Skeletal muscle tissue (tissue), 4 donors: ENCODE measurements around the gene GATD1. TPM values are rescaled to one million over a fixed set of nuclear protein-coding genes. Genes with fewer than 3 reads are reported as not detected.
A peak's percentile ranks its signal among the peaks of the same experiment; 100 is the strongest.

Experiments
- H3K27ac ChIP-seq: one replicate; pipeline ENCODE4 v1.7.0; 2013; ENCODE audit warnings: mild to moderate bottlenecking, low read depth, low read length, inconsistent platforms
- H3K27me3 ChIP-seq, 3 donors: one replicate each; pipeline ENCODE4 v1.7.0; 2013; ENCODE audit warnings: low read length in 3 of 3; ENCODE audit not compliant: control insufficient read depth in 3 of 3, insufficient read depth in 3 of 3
- H3K36me3 ChIP-seq, 3 donors: one replicate each; pipeline ENCODE4 v1.7.0; 2013; ENCODE audit warnings: low read length in 3 of 3; ENCODE audit not compliant: control insufficient read depth in 3 of 3, insufficient read depth in 3 of 3
- H3K4me1 ChIP-seq, 3 donors: one replicate each; pipeline ENCODE4 v1.7.0; 2013; ENCODE audit warnings: low read length in 3 of 3, mild to moderate bottlenecking in 3 of 3; ENCODE audit not compliant: control insufficient read depth in 3 of 3, insufficient read depth in 3 of 3
- H3K4me3 ChIP-seq, 3 donors: one replicate each; pipeline ENCODE4 v1.7.0; 2013; ENCODE audit warnings: low read length in 3 of 3
- H3K9ac ChIP-seq, 3 donors: one replicate each; pipeline ENCODE4 v1.7.0; 2013; ENCODE audit warnings: low read length in 3 of 3, mild to moderate bottlenecking in 3 of 3, moderate library complexity in 2 of 3, low read depth in 1 of 3
- H3K9me3 ChIP-seq, 3 donors: one replicate each; pipeline ENCODE4 v1.7.0; 2013; ENCODE audit warnings: low read length in 3 of 3; ENCODE audit not compliant: control insufficient read depth in 3 of 3
- total RNA-seq: library from RNA; depleted of rRNA; stranded (reverse); fragments of >200 nt; gene quantifications from one replicate; pipeline ENCODE4 v1.2.3, GENCODE V29; 2014
- donor health status: Osteomylitis.

The GATD1 gene, protein sequence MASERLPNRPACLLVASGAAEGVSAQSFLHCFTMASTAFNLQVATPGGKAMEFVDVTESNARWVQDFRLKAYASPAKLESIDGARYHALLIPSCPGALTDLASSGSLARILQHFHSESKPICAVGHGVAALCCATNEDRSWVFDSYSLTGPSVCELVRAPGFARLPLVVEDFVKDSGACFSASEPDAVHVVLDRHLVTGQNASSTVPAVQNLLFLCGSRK
- 14.6 TPM for total RNA-seq

DNA sequence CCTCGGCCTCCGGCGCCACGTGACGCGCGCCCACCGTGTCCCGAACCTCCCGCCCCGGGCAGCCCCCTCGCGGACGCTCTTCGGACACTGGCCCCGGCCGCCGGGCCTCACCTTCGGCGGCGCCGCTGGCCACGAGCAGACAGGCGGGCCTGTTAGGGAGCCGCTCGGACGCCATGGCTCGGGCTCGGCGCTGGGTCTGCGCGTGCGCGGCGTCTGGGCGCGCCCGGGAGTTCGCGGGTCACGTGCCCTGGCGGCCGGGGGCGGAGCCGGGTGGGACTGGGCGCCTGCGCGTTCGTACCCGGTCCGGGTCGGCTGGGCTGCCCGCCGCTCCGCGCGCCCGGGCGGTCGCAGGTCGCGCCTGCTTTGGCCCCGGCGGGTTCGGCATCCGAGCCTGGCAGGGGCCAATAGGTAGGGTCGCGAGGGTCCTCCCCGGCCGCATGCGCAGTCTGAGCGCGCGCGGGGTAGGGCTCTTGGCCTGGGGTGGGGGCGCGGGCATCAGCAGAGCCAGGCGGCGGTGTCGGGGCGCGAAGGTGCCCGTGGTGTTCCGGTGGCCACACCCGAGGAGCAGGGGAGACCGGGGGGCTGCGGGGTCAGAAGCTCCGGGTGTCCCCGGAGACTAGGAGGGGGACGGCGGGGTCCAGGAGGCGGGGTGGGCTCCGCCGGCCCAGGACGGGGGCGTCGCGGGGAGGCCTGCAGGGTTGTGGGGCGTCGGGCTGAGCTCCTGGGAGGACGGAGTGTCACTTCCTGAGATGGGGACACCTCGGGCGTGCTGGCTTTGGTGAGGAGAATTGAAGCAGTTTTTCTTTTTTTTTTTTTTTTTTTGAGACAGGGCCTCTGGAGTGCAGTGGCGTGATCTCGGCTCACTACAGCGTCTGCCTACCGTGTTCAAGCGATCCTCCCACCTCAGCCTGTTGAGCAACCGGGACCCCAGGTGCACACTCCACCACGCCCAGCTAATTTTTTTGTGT lies at the start of gene GATD1:
GATD1 (minus strand) TSS at position 200 of the 968 bp plus-strand sequence; CDS start at position 175, 25 bp downstream.
- H3K27me3 ChIP-seq, result no peaks in the 10 kb centered on the region
- H3K4me3 ChIP-seq, result peak within 1 kb of the TSS; percentile 75 to 87 (median 86)
- peak within 1 kb of the TSS; percentile 25 for H3K27ac ChIP-seq
- peaks cover 10 to 18% (median 10%) of the 10 kb centered on the region in 3 donors for H3K36me3 ChIP-seq
- H3K4me1 ChIP-seq, result peaks cover 22 to 31% (median 24%) of the 10 kb centered on the region in 3 donors
- no peaks in the 10 kb centered on the region for H3K9me3 ChIP-seq
- peak within 1 kb of the TSS; percentile 82 to 90 (median 83) for H3K9ac ChIP-seq

DNA sequence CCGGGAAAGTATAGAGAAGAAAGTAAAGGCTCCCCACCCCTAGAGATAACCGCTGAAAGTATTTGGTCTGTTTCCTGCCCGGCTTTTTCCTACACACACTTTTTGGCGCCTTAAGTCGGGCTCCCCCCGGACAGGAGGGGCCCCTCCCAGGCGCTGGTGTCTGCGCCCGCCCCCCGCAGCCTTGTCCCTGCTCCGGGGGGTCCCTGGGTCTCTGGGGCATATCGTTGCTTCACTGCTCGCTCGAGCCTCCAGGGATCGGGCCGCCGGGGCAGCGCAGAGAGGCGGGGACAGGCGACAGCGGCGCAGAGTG lies 49.5 kb upstream of the GATD1 start:
- Histone ChIP-seq H3K27ac (no peak overlapping the region), H3K9ac (peak overlapping the region in 1 of 3 donors; percentile 62), H3K4me1 (peaks cover 54 to 75% (median 56%) of the 10 kb centered on the region in 3 donors), H3K27me3 (peaks cover 13 to 60% (median 26%) of the 10 kb centered on the region in 3 donors), H3K9me3 (no peaks in the 10 kb centered on the region), H3K36me3 (peaks cover 12 to 24% (median 23%) of the 10 kb centered on the region in 3 donors), H3K4me3 (peak overlapping the region; percentile 7 to 52 (median 49))

DNA sequence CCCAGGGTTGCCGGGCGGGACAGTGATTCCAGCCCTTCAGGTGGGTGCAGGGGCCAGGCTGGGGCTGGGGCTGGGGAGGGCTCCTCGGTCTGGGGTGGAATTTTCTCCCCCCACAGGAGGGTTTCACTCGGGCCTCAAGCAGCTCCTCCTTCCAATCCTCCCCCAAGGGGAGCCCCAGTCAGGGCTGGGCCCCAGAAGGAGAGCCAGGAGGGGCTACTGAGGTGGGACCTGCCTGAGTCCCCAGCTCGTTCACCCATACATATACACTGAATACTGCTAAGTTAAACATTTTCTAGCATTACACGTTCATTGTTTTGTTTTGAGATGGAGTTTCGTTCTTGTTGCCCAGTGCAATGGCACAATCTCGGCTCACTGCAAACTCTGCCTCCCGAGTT lies 48.9 kb upstream of the GATD1 start:
- H3K9ac ChIP-seq, result no peak overlapping the region
- H3K36me3 ChIP-seq, result peaks cover 12 to 28% (median 23%) of the 10 kb centered on the region in 3 donors
- H3K4me3 ChIP-seq, result no peak overlapping the region
- no peak overlapping the region for H3K27ac ChIP-seq
- H3K27me3 ChIP-seq, result peaks cover 13 to 54% (median 26%) of the 10 kb centered on the region in 3 donors
- H3K4me1 ChIP-seq, result peaks cover 55 to 75% (median 59%) of the 10 kb centered on the region in 3 donors
- H3K9me3 ChIP-seq, result no peaks in the 10 kb centered on the region

DNA sequence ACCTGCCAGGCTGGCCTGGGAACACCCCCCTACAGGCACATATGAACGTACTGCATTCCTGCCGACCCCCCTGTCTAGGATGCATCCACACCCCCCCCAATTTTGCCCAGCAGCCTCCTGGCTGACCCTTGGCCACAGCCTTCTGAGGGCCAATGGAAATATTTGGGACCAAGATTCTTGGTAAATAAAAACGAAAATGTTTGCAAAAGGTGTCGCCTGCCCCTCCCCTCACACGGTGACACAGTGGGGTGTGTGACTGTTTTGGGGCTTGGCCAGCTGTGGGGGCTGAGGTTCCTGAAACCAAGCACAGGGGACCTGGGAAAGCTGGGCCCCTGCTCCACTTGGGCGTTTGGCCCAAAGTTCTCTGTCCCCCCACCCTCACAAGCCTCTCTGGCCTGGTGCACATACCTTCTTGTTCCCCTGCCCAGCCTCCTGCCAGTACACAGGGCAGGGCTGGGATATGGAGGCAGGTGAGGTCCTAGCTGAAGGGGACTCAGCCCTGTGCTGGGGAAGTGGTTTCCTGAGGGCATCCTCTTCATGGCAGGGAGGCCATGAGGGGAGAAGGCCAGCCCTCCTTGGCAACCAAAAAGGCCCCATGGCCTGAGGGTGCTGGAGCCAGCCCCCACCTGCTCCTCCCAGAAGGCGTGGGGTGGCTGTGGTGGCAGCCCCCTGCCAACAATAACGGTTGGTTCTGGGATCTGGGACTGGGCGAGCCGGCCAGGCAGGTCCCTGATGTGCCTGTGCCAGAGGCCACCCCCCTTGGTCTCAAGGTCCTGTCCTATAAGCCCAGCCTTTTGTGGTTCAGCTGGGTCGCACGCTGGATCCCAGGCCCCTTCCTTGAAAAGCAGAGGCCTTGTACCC lies 48.3 kb upstream of the GATD1 start:
- H3K4me1 ChIP-seq, result peaks cover 56 to 75% (median 61%) of the 10 kb centered on the region in 3 donors
- H3K36me3 ChIP-seq, result peaks cover 12 to 28% (median 23%) of the 10 kb centered on the region in 3 donors
- H3K27me3 ChIP-seq, result peaks cover 13 to 50% (median 26%) of the 10 kb centered on the region in 3 donors
- H3K4me3 ChIP-seq, result no peak overlapping the region
- H3K27ac ChIP-seq, result no peak overlapping the region
- no peaks in the 10 kb centered on the region for H3K9me3 ChIP-seq
- peak overlapping the region in 1 of 3 donors; percentile 3 for H3K9ac ChIP-seq

DNA sequence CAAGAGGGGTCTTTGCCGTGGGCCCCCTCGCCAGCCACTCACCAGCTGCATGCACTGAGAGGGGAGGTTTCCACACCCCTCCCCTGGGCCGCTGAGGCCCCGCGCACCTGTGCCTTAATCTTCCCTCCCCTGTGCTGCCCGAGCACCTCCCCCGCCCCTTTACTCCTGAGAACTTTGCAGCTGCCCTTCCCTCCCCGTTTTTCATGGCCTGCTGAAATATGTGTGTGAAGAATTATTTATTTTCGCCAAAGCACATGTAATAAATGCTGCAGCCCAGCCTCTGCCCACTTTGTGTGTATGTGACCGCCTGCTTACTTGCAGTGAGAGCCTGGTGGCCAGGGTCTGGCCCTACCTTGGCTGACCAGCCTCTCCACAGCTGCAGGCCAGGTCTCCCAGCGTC lies 47.7 kb upstream of the GATD1 start:
- no peak overlapping the region for H3K27ac ChIP-seq
- H3K36me3 ChIP-seq, result peaks cover 12 to 28% (median 23%) of the 10 kb centered on the region in 3 donors
- peaks cover 13 to 44% (median 26%) of the 10 kb centered on the region in 3 donors for H3K27me3 ChIP-seq
- H3K9me3 ChIP-seq, result no peaks in the 10 kb centered on the region
- no peak overlapping the region for H3K9ac ChIP-seq
- peaks cover 58 to 74% (median 62%) of the 10 kb centered on the region in 3 donors for H3K4me1 ChIP-seq
- H3K4me3 ChIP-seq, result no peak overlapping the region

DNA sequence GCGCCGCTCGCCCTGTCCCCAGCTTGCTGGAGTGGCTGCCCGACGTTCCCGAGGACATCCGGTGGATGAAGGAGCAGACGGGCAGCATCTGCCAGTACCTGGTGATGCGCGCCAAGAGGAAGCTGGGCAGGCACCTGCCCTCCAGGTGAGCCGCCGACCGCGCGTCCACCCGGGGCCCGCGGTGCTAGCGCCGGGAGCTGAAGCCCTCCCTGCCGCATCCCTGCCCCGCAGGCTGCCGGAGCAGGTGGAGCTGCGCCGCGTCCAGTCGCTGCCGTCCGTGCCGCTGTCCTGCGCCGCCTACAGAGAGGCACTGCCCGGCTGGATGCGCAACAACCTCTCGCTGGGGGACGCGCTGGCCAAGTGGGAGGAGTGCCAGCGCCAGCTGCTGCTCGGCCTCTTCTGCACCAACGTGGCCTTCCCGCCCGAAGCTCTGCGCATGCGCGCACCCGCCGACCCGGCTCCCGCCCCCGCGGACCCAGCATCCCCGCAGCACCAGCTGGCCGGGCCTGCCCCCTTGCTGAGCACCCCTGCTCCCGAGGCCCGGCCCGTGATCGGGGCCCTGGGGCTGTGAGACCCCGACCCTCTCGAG lies 47.1 kb upstream of the GATD1 start:
- no peak overlapping the region for H3K27ac ChIP-seq
- H3K9ac ChIP-seq, result no peak overlapping the region
- no peak overlapping the region for H3K4me3 ChIP-seq
- H3K27me3 ChIP-seq, result peaks cover 8 to 38% (median 21%) of the 10 kb centered on the region in 3 donors
- peaks cover 54 to 69% (median 56%) of the 10 kb centered on the region in 3 donors for H3K4me1 ChIP-seq
- no peaks in the 10 kb centered on the region for H3K9me3 ChIP-seq
- peaks cover 12 to 28% (median 23%) of the 10 kb centered on the region in 3 donors for H3K36me3 ChIP-seq

DNA sequence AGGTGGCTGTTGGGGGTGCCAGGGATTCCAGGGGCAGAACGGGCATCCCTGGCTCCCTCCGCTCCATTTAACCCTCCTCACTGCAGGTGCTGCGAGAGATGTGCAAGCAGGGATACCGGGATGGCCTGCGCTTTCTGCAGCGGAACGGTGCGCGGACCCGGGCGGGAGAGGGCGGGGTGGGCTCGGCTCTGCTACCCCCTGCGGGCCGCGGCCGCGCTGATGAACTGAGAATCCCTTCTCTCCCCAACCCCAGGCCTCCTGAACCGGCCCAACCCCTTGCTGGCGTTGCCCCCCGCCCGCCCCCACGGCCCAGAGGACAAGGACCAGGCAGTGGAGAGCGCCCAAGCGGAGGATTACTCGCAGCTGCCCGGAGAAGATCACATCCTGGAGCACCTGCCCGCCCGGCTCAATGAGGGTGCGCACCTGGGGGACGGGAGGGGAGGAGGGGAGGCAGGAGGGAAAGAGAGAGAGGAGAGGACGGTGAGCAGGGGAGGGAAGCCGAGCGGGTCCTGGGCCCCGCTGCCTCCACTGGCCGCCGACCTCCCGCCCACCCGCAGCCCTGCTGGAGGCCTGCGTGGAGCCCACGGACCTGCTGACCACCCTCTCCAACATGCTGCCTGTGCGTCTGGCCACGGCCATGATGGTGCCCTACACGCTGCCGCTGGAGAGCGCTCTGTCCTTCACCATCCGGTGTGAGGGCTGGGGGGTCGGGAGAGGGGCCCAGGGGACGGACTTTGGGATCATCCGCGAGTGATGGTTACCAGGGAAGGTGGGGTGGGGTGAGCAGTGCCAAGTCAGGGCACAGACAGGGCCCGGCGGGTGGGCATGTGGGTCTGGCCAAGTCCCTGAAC lies 46.4 kb upstream of the GATD1 start:
- H3K9me3 ChIP-seq, result no peaks in the 10 kb centered on the region
- H3K9ac ChIP-seq, result no peak overlapping the region
- peaks cover 51 to 66% (median 54%) of the 10 kb centered on the region in 3 donors for H3K4me1 ChIP-seq
- no peak overlapping the region for H3K4me3 ChIP-seq
- H3K27me3 ChIP-seq, result peaks cover 3 to 31% (median 15%) of the 10 kb centered on the region in 3 donors
- H3K36me3 ChIP-seq, result peaks cover 12 to 28% (median 23%) of the 10 kb centered on the region in 3 donors
- no peak overlapping the region for H3K27ac ChIP-seq

DNA sequence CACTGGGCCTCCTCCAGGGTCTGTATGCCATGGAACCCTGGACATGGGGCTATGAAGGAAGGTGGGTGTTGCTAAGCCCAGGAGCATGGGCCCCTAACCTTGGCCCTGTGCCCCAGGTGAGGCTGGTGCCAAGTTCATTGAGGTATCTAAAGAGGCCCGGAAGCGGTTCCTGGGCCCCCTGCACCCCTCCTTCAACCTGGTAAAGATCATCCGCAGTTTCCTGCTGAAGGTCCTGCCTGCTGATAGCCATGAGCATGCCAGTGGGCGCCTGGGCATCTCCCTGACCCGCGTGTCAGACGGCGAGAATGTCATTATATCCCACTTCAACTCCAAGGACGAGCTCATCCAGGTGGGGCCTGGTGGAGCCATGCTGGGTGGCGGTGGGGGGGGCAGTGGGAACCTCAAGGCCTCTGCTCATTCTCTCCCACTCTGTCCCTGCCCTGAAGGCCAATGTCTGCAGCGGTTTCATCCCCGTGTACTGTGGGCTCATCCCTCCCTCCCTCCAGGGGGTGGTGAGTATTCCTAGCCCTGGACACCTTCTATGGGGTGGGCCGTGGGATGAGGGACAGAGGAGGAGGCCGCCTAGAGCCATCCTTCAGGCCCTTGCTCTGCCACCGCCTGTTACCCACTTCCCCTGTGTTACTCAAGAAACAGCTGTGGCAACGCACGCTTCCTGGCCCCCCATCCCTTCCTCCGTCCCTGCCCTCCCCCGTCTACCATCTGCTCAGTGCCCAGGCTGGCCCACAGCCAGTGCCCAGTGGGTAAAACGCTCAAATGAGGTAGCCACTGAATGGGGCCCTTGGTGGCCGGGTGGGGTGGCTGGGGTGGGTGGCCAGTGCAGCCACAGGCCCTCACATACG lies 44.5 kb upstream of the GATD1 start:
- Histone ChIP-seq H3K27me3 (peaks cover 0 to 14% (median 5%) of the 10 kb centered on the region in 3 donors), H3K36me3 (peaks cover 12 to 28% (median 23%) of the 10 kb centered on the region in 3 donors), H3K27ac (peak overlapping the region; percentile 95), H3K4me1 (peaks cover 38 to 53% (median 39%) of the 10 kb centered on the region in 3 donors), H3K9ac (peak overlapping the region; percentile 51 to 99 (median 65)), H3K4me3 (peak overlapping the region; percentile 30 to 94 (median 92)), H3K9me3 (no peaks in the 10 kb centered on the region)
